ENCODE data around the gene CHAT. TPM values are rescaled to one million over a fixed set of nuclear protein-coding genes. Genes with fewer than 3 reads are reported as not detected.

CHAT gene
- total RNA-seq, 1 experiment from 2014 or later, result not detected

DNA sequence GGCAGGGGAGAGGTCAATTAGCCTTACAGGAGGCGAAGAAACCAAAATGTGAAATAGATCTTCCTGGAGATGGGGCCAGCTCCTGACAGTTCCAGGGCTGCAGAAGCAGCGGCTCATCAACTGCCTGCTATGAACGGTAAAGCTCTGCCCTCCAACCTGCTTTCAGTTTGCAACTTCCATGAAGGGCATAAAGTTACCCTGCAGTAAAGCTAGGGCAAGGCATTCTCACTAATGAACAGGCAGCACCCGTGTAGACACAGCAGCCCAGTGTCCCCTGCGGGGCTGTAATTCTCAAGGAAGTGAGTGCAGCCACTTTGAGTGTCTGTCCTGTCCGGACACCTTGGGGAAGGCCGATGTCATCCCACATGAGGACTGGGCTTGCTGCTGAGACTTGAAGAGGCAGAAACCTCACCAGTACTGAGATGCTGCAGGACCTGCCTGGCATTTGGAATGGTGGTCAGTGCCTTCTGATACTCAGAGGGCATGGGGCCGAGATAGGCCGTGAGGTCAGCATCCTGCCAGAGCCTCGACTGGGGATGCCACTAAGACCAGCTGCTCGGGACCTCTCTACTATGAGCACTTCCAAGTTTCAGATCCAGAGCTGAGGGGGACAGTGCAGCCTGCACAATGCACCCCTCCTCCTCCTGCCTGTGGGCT is 39.6 kb downstream of the CHAT start:
- H3K27ac Mint-ChIP-seq (ENCODE audit: low read depth, unreplicated experiment), result no peak overlapping the region
- TF ChIP-seq, protein P1, sequence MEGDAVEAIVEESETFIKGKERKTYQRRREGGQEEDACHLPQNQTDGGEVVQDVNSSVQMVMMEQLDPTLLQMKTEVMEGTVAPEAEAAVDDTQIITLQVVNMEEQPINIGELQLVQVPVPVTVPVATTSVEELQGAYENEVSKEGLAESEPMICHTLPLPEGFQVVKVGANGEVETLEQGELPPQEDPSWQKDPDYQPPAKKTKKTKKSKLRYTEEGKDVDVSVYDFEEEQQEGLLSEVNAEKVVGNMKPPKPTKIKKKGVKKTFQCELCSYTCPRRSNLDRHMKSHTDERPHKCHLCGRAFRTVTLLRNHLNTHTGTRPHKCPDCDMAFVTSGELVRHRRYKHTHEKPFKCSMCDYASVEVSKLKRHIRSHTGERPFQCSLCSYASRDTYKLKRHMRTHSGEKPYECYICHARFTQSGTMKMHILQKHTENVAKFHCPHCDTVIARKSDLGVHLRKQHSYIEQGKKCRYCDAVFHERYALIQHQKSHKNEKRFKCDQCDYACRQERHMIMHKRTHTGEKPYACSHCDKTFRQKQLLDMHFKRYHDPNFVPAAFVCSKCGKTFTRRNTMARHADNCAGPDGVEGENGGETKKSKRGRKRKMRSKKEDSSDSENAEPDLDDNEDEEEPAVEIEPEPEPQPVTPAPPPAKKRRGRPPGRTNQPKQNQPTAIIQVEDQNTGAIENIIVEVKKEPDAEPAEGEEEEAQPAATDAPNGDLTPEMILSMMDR (IDR thresholded peaks at IDR 0.05; ENCODE audit: unreplicated experiment), result no peak
- CTCF ChIA-PET, result interaction anchor here (0.6 kb wide), 1 partner anchor 373 kb away, joined by 4 read pairs; no protein-coding TSS in a partner anchor
- H3K4me3 Mint-ChIP-seq (ENCODE audit: unreplicated experiment), result no peak overlapping the region
- no peak for DNase-seq (ENCODE audit: unreplicated experiment)
- H3K36me3 Mint-ChIP-seq (ENCODE audit: insufficient read depth, unreplicated experiment), result no peaks in the 10 kb centered on the region
- BruUV-seq (replicated peaks), result no TSS peak
- H3K9me3 Mint-ChIP-seq (ENCODE audit: unreplicated experiment), result no peaks in the 10 kb centered on the region
- POLR2A ChIA-PET, result no interaction called here
- H3K4me1 Mint-ChIP-seq (ENCODE audit: insufficient read depth, unreplicated experiment), result peaks cover 6% of the 10 kb centered on the region
- intact Hi-C loops (cut with micrococcal nuclease), result no loop called here
- no peaks in the 10 kb centered on the region for H3K27me3 Mint-ChIP-seq (ENCODE audit: insufficient read depth, unreplicated experiment)

GRCh38 chr10:49654036-49654693 is 40.3 kb downstream of the CHAT start:
- Mint-ChIP-seq H3K27ac (ENCODE audit: low read depth, unreplicated experiment) (no peak overlapping the region), H3K36me3 (ENCODE audit: insufficient read depth, unreplicated experiment) (no peaks in the 10 kb centered on the region), H3K4me3 (ENCODE audit: unreplicated experiment) (no peak overlapping the region), H3K9me3 (ENCODE audit: unreplicated experiment) (peaks cover 7% of the 10 kb centered on the region), H3K27me3 (ENCODE audit: insufficient read depth, unreplicated experiment) (no peaks in the 10 kb centered on the region), H3K4me1 (ENCODE audit: insufficient read depth, unreplicated experiment) (peaks cover 6% of the 10 kb centered on the region)
- intact Hi-C loops (cut with micrococcal nuclease), result no loop called here
- no peak for DNase-seq (ENCODE audit: unreplicated experiment)
- BruUV-seq (replicated peaks), result no TSS peak
- ChIA-PET POLR2A (no interaction called here), CTCF (no interaction called here)
- TF ChIP-seq, protein P1 (IDR thresholded peaks at IDR 0.05; ENCODE audit: unreplicated experiment), result no peak

GRCh38 chr10:49655099-49655498 is 41.3 kb downstream of the CHAT start:
- TF ChIP-seq, protein P1 (IDR thresholded peaks at IDR 0.05; ENCODE audit: unreplicated experiment), result no peak
- BruUV-seq (replicated peaks), result no TSS peak
- H3K9me3 Mint-ChIP-seq (ENCODE audit: unreplicated experiment), result peaks cover 10% of the 10 kb centered on the region
- H3K4me3 Mint-ChIP-seq (ENCODE audit: unreplicated experiment), result no peak overlapping the region
- CTCF ChIA-PET, result no interaction called here
- H3K27me3 Mint-ChIP-seq (ENCODE audit: insufficient read depth, unreplicated experiment), result no peaks in the 10 kb centered on the region
- peaks cover 6% of the 10 kb centered on the region for H3K4me1 Mint-ChIP-seq (ENCODE audit: insufficient read depth, unreplicated experiment)
- H3K27ac Mint-ChIP-seq (ENCODE audit: low read depth, unreplicated experiment), result no peak overlapping the region
- intact Hi-C loops (cut with micrococcal nuclease), result no loop called here
- POLR2A ChIA-PET, result no interaction called here
- no peak for DNase-seq (ENCODE audit: unreplicated experiment)
- H3K36me3 Mint-ChIP-seq (ENCODE audit: insufficient read depth, unreplicated experiment), result no peaks in the 10 kb centered on the region

- Mint-ChIP-seq H3K9me3 (ENCODE audit: unreplicated experiment) (peaks cover 10% of the 10 kb centered on the region), H3K27me3 (ENCODE audit: insufficient read depth, unreplicated experiment) (no peaks in the 10 kb centered on the region), H3K4me3 (ENCODE audit: unreplicated experiment) (no peak overlapping the region), H3K36me3 (ENCODE audit: insufficient read depth, unreplicated experiment) (no peaks in the 10 kb centered on the region), H3K4me1 (ENCODE audit: insufficient read depth, unreplicated experiment) (peaks cover 11% of the 10 kb centered on the region), H3K27ac (ENCODE audit: low read depth, unreplicated experiment) (no peak overlapping the region)
- no TSS peak for BruUV-seq (replicated peaks)
- intact Hi-C loops (cut with micrococcal nuclease), result no loop called here
- TF ChIP-seq, protein P1 (IDR thresholded peaks at IDR 0.05; ENCODE audit: unreplicated experiment), result no peak
- CTCF ChIA-PET, result no interaction called here
- POLR2A ChIA-PET, result interaction anchor here (0.7 kb wide), 1 partner anchor 55 kb away, joined by 3 read pairs; no protein-coding TSS in a partner anchor
- DNase-seq (ENCODE audit: unreplicated experiment), result no peak
Measured at GRCh38 chr10:49656845-49657493, 43.1 kb downstream of the CHAT start.

Data from MCF 10A (cell line).